Measurements from ENCODE around the gene BAMBI.

BAMBI gene

GRCh38 chr10:28684157-28684985, 7.0 kb downstream of the BAMBI start:
- H3K27me3 Mint-ChIP-seq = peaks cover 67% of the 10 kb centered on the region
- H3K4me1 Mint-ChIP-seq = peaks cover 13% of the 10 kb centered on the region
- no peaks in the 10 kb centered on the region for H3K9me3 Mint-ChIP-seq
- ATAC-seq = no peak
- no peak overlapping the region for H3K27ac Mint-ChIP-seq
- DNase-seq = no peak
- no peak overlapping the region for H3K4me3 Mint-ChIP-seq

GRCh38 chr10:28684986-28685580, 7.8 kb downstream of the BAMBI start:
- Mint-ChIP-seq H3K27ac (no peak overlapping the region), H3K4me3 (no peak overlapping the region), H3K27me3 (peaks cover 61% of the 10 kb centered on the region), H3K4me1 (peaks cover 7% of the 10 kb centered on the region), H3K9me3 (no peaks in the 10 kb centered on the region)
- no peak for DNase-seq
- no peak for ATAC-seq

DNA sequence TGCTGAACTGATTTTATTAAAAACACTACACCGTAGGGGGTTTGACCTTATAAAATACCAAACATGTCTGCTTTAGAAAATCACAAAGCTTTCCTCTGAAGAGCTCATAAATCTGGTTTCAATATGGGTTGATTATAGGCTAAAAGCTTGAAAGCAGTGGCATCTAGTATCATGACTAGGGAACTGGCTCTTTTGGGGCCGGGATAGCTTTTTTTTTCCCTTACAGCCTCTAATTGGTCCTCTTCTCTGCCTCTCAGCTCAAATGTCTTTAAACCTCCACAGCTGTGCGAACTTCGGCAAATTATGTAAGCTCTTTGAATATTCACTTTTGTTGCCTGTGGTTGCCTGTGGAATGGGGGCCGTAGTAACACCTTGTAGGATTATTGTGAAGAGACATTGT, 8.4 kb downstream of the BAMBI start:
- Mint-ChIP-seq H3K27me3 (peaks cover 57% of the 10 kb centered on the region), H3K9me3 (no peaks in the 10 kb centered on the region), H3K4me3 (no peak overlapping the region), H3K4me1 (peaks cover under 1% of the 10 kb centered on the region), H3K27ac (no peak overlapping the region)
- DNase-seq (no peak), ATAC-seq (no peak)

DNA sequence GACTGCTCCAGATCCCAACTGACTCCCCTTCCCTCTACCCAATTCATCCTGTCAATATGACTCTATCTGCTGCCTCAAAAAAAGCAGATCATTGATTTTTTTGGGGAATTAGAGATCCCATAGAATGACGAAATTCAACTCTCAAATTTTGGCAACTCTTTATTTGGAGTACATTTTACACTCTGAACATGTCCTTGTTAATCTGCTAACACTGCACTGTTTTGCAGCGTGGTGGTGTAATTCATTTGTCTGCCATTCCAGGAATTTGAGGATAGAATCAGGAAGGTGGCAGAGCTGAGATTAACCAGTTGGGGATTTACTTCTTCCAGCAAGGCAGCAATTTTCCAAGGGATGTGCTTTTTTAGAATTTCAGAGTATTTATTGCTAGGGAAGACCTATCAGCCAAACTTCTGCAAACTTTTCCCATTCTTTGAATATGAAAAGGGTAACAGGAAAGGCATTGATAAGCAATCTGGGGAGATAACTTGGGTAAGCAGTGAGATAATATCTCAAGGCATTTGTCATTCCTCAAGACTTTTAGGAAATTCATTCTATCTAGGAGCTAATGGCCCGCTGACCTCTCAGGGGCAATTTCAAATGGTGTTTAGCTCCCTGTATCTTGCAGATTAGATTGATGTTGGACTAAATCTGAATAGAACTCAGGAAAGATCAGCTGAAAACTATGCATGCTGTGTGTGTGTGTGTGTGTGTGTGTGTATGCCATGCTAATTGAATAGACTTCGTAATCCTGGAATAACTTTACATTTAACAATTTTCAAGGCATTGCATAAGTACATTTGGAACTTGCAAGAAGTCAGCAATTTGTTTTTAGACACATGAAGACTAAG, 9.7 kb downstream of the BAMBI start:
- H3K27me3 Mint-ChIP-seq = peaks cover 53% of the 10 kb centered on the region

GRCh38 chr10:28687683-28688001, 10.3 kb downstream of the BAMBI start:
- peaks cover 55% of the 10 kb centered on the region for H3K27me3 Mint-ChIP-seq
- H3K4me3 Mint-ChIP-seq = no peak overlapping the region
- H3K9me3 Mint-ChIP-seq = no peaks in the 10 kb centered on the region
- no peak overlapping the region for H3K27ac Mint-ChIP-seq
- no peaks in the 10 kb centered on the region for H3K4me1 Mint-ChIP-seq
- DNase-seq = no peak
- ATAC-seq = no peak

More for the DNA sequence above, 9.7 kb downstream of the BAMBI start:
- Mint-ChIP-seq H3K9me3 (no peaks in the 10 kb centered on the region), H3K27ac (no peak overlapping the region), H3K4me3 (no peak overlapping the region), H3K4me1 (no peaks in the 10 kb centered on the region)
- DNase-seq (no peak), ATAC-seq (no peak)

GRCh38 chr10:28690545-28690944, 13.2 kb downstream of the BAMBI start:
- Mint-ChIP-seq H3K4me3 (no peak overlapping the region), H3K27me3 (peaks cover 35% of the 10 kb centered on the region), H3K4me1 (no peaks in the 10 kb centered on the region), H3K9me3 (no peaks in the 10 kb centered on the region), H3K27ac (no peak overlapping the region)
- ATAC-seq (no peak), DNase-seq (no peak)

GRCh38 chr10:28691187-28691694, 13.9 kb downstream of the BAMBI start:
- Mint-ChIP-seq H3K27ac (no peak overlapping the region), H3K9me3 (no peaks in the 10 kb centered on the region), H3K4me3 (no peak overlapping the region), H3K4me1 (no peaks in the 10 kb centered on the region), H3K27me3 (peaks cover 34% of the 10 kb centered on the region)
- no peak for ATAC-seq
- no peak for DNase-seq

DNA sequence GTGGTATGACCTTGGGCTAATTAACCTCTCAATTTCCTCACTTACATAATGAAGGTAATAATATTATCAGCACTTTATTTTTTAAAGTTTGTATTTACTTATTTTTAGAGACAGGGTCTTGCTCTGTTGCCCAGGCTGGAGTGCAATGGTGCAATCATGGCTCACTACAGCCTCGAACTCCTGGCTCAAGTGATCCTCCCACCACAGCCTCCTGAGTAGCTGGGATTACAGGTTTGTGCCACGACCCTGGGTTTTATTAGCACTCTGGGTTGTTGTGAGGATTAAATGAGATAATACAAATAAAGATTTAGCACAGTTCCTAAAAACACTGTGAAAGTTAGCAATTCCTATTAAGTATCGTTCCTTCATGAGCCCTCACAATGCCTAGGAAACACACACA, 14.7 kb downstream of the BAMBI start:
- ATAC-seq (no peak), DNase-seq (no peak)
- H3K4me1 Mint-ChIP-seq = no peaks in the 10 kb centered on the region

GRCh38 chr10:28694530-28694929, 17.2 kb downstream of the BAMBI start:
- H3K9me3 Mint-ChIP-seq = no peaks in the 10 kb centered on the region
- H3K27me3 Mint-ChIP-seq = peaks cover 33% of the 10 kb centered on the region
- H3K27ac Mint-ChIP-seq = no peak overlapping the region
- DNase-seq = no peak
- H3K4me3 Mint-ChIP-seq = no peak overlapping the region
- no peak for ATAC-seq
- H3K4me1 Mint-ChIP-seq = no peaks in the 10 kb centered on the region

More for the DNA sequence above, 14.7 kb downstream of the BAMBI start:
- Mint-ChIP-seq H3K27me3 (peaks cover 30% of the 10 kb centered on the region), H3K9me3 (no peaks in the 10 kb centered on the region), H3K27ac (no peak overlapping the region), H3K4me3 (no peak overlapping the region)

DNA sequence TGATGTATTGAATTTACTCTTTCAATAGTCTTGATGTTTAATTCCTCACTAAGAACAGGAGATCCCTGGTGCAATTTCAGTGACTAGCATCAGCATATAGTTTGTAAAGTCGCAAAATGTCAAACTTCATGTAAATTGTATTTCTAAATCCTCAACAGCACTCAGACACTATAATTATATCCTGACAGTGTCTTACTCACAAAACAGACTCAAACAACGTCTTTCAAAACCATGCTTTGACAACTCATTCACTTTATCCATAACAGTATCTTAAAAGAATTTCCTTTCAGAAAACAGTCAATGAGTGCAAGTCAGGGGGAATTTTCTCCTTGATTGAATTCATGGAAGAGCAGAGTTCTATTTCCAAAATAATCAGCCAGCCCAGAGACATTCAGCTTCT, 20.8 kb downstream of the BAMBI start:
- Mint-ChIP-seq H3K4me1 (no peaks in the 10 kb centered on the region), H3K4me3 (no peak overlapping the region), H3K9me3 (no peaks in the 10 kb centered on the region), H3K27me3 (peaks cover 15% of the 10 kb centered on the region), H3K27ac (no peak overlapping the region)
- ATAC-seq (no peak), DNase-seq (no peak)

DNA sequence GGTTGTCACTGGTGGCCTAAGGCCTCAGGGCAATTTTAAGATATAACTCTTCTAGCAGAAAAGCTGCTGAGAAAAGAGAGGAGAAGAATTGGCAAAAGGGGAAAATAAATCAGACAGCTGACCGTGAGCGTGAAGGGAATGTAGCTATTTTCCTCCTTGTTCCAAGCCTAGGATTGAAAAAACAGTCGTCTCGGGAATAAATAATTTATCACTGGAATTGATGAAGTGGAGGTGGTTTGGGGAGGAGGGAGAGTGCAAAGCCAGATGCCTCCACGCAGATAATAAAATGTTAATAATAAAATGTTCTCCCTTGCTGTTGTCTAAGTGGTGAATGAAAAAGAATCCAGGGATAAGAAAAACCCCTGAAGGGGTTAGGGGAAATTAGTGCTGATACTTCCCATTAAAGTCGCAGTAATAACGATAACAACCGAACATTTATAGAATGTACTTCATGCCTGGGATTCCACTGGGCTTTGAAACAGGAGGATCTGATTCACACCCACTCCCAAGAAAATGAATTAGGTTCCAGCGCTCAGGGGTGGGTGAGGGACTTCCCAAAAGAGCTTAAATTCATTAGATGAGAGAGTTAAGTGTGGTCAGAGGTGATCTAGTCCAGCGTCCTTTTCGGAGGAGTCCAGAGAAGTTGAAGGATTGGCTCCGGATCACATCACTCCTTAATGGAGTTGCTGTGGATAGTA, 27.3 kb downstream of the BAMBI start:
- H3K9me3 Mint-ChIP-seq = no peaks in the 10 kb centered on the region
- ATAC-seq = no peak
- DNase-seq = no peak
- H3K4me3 Mint-ChIP-seq = no peak overlapping the region
- H3K4me1 Mint-ChIP-seq = no peaks in the 10 kb centered on the region
- H3K27me3 Mint-ChIP-seq = peaks cover 15% of the 10 kb centered on the region
- no peak overlapping the region for H3K27ac Mint-ChIP-seq

DNA sequence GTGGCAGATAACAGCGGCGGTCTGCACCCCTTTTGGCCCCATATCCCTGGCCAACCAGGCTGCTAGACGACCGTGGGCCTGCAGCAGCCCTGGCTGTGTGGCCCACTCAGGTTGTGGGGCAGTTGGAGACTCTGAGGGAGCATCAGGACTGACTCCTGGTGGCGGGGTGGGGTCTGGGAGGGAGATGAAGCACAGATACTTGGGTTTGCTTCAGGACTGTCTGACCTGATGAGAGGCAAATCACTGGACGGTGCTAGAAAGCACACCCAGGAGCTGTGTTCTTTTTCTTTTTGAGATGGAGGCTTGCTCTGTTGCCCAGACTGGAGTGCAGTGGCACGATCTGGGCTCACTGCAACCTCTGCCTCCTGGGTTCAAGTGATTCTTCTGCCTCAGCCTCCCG, 28.2 kb downstream of the BAMBI start:
- DNase-seq = no peak
- Mint-ChIP-seq H3K4me1 (no peaks in the 10 kb centered on the region), H3K4me3 (no peak overlapping the region), H3K27me3 (peaks cover 15% of the 10 kb centered on the region), H3K27ac (no peak overlapping the region), H3K9me3 (no peaks in the 10 kb centered on the region)
- ATAC-seq = no peak

DNA sequence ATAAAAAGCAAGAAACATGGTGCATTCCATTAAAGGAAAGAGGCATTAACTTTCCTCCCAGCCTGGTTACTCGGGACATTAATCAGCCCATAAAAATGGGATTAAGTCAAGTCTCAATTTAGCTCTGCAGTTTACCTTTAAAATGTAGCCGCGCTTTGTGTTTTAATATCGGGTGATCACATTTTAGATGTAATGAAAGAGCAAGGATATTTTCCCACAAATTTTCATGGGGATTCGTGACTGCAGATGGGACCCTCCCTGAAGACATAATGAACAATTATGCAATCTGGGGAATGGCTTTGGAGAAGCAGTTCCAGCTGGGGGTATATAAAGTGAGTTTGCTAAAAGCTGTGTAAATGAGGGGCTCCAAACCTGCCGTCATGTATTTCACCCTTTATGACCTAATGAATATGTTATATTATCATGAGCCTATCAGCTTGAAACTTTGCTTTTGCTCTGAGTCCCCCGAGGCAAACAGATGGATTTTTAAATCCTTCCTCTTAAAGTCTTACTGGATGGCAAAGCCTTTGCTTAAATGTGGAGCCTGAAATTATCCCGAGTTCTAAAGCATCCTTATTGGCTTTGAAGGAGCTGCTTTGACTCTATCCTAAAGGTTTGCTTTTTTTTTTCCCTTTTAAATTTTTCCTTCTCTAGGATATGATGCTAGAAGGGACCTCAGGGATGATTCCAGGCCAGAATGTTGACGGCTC, 31.8 kb downstream of the BAMBI start:
- DNase-seq (no peak), ATAC-seq (no peak)
- H3K4me3 Mint-ChIP-seq = no peak overlapping the region
- no peak overlapping the region for H3K27ac Mint-ChIP-seq
- H3K27me3 Mint-ChIP-seq = peaks cover 14% of the 10 kb centered on the region
- no peaks in the 10 kb centered on the region for H3K9me3 Mint-ChIP-seq
- H3K4me1 Mint-ChIP-seq = no peaks in the 10 kb centered on the region

DNA sequence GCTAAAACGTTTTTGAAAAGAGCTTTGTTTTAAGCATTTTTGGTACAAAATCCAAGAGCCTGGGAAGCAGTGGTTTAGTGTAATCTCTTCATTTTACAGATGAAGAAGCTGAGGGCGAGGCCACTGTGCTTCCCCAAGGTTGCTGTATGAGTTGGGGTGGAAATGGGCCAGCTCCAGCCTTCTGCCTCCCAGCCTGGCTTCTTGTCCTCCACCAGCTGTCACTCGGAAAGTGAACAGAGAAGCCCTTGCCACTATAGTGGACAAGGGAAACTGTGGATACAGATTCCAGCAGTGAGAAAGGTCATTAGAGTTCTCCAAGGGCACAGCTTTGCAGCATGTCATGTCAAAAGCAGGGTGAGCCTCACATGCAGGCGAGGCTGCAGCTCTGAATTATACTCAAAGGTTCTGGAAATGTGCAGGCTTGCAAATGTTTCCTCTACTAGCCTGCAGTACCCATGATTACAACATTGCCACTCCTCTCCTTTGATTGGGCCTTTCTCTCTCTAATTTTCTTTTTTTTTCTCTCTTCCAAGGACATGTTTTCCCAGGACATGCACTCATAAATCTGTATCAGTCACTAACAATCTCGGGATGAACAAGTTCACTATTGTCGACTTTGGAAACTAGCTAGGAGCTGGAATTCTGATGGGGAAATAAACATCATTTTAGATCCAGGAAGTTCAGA, 33.0 kb downstream of the BAMBI start:
- Mint-ChIP-seq H3K4me3 (no peak overlapping the region), H3K27me3 (peaks cover 8% of the 10 kb centered on the region), H3K27ac (no peak overlapping the region), H3K4me1 (no peaks in the 10 kb centered on the region), H3K9me3 (no peaks in the 10 kb centered on the region)
- DNase-seq (no peak), ATAC-seq (no peak)

All from stimulated activated naive CD8-positive, alpha-beta T cell treated with anti-CD3 and anti-CD28 coated beads, Interleukin-15, amount 100 ng/mL, for 72 hours (primary cell).